ENCODE measurements around the gene EFCAB8.

DNA sequence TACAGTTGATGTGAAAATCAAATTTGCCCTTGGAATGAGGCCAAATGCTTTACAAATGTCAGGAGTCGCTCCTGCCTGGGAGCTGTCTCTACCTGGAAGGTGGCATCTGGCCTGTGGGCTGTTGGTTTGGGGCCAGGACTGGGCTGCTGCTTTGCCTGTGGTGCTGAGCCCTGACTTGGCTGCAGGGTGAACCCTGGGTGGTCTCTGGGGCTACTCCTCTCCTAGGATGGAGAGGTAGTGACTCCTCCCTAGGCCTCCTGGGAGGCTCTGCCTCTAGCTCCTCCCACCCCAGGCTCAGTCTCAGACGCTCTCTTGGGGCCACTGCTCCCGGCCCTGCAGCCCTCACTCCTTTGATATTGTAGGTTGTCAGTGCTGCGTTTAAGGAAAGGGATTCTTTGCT, 47.5 kb downstream of the EFCAB8 start:
- no peak for TF ChIP-seq EZH2 (IDR thresholded peaks at IDR 0.05; ENCODE audit: low read length, unreplicated experiment)
- no peak for TF ChIP-seq EZH2phosphoT487 (IDR thresholded peaks at IDR 0.05; ENCODE audit: borderline replicate concordance, low read length)
- TF ChIP-seq, protein P1, sequence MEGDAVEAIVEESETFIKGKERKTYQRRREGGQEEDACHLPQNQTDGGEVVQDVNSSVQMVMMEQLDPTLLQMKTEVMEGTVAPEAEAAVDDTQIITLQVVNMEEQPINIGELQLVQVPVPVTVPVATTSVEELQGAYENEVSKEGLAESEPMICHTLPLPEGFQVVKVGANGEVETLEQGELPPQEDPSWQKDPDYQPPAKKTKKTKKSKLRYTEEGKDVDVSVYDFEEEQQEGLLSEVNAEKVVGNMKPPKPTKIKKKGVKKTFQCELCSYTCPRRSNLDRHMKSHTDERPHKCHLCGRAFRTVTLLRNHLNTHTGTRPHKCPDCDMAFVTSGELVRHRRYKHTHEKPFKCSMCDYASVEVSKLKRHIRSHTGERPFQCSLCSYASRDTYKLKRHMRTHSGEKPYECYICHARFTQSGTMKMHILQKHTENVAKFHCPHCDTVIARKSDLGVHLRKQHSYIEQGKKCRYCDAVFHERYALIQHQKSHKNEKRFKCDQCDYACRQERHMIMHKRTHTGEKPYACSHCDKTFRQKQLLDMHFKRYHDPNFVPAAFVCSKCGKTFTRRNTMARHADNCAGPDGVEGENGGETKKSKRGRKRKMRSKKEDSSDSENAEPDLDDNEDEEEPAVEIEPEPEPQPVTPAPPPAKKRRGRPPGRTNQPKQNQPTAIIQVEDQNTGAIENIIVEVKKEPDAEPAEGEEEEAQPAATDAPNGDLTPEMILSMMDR (conservative IDR thresholded peaks at IDR 0.05; ENCODE audit: low read depth, low read length): no peak
